H1 (cell line): ENCODE data around the gene ACBD4. TPM values are rescaled to one million over a fixed set of nuclear protein-coding genes. Genes with fewer than 3 reads are reported as not detected.

Source experiments
- BACH1 ChIP-seq: IDR thresholded peaks from 2 replicates; pipeline ENCODE4 v1.6.1; 2012; ENCODE audit warnings: low read length, improper control_type of control experiment
- FOSL1 ChIP-seq: IDR thresholded peaks from 2 replicates; pipeline ENCODE4 v1.6.1; 2011; ENCODE audit warnings: mild to moderate bottlenecking, low read depth, low read length, moderate library complexity; ENCODE audit not compliant: insufficient read depth
- HDAC2 ChIP-seq, 2 experiments: fragments of 300-600 bp in 1 of 2; sonication (generic) in 1 of 2; IDR thresholded peaks; 2 replicates each; pipeline ENCODE4 v1.6.1; 2011 to 2012; ENCODE audit warnings: low read depth in 2 of 2, low read length in 2 of 2, mild to moderate bottlenecking in 2 of 2, moderate library complexity in 2 of 2, borderline replicate concordance in 1 of 2, inconsistent platforms in 1 of 2
- KDM4A ChIP-seq: IDR thresholded peaks from one replicate; pipeline ENCODE4 v1.7.1; 2012; ENCODE audit warnings: low read depth, mild to moderate bottlenecking, moderate library complexity, low read length, inconsistent platforms; ENCODE audit not compliant: severe bottlenecking
- KDM5A ChIP-seq: fragments of 200-600 bp; IDR thresholded peaks from 2 replicates; pipeline ENCODE4 v1.7.1; 2012; ENCODE audit warnings: mild to moderate bottlenecking, low read length, inconsistent platforms, mixed read lengths
- SP2 ChIP-seq: IDR thresholded peaks from 2 replicates; pipeline ENCODE4 v1.6.1; 2012; ENCODE audit warnings: mild to moderate bottlenecking, low read length, inconsistent platforms
- SP4 ChIP-seq: IDR thresholded peaks from 2 replicates; pipeline ENCODE4 v1.6.1; 2012; ENCODE audit warnings: low read length, inconsistent platforms
- TEAD4 ChIP-seq: IDR thresholded peaks from 2 replicates; pipeline ENCODE4 v1.6.1; 2012; ENCODE audit warnings: low read depth, low read length, inconsistent platforms, mixed read lengths
- polyA plus RNA-seq, 7 experiments: library from polyadenylated mRNA; depleted of rRNA in 3 of 7; stranded (reverse) in 5 of 7; unstranded in 2 of 7; fragments of >200 nt in 5 of 7; fragments of 200-250 nt in 2 of 7; gene quantifications; 1 replicate in 5 of 7; 2 replicates in 1 of 7; 4 replicates in 1 of 7; pipeline versions ENCODE4 v1.2.1 to v1.2.3, GENCODE V29; 2011 to 2013; ENCODE audit warnings: missing spikeins in 2 of 7, mixed read lengths in 2 of 7
- total RNA-seq: library from RNA; stranded (reverse); fragmentation: NEBNext Ultra II Directional; extraction: Animal tissue kit (Norgen Biotek cat#: 25700); gene quantifications from 2 replicates; pipeline ENCODE4 v1.2.1, GENCODE V29; 2021

Gene ACBD4
- total and polyA plus RNA-seq, 2 of the 8 experiments (the other 6 are each of a cell fraction or from before 2014, with no cell fraction given), result 7.3 to 10.7 TPM

DNA sequence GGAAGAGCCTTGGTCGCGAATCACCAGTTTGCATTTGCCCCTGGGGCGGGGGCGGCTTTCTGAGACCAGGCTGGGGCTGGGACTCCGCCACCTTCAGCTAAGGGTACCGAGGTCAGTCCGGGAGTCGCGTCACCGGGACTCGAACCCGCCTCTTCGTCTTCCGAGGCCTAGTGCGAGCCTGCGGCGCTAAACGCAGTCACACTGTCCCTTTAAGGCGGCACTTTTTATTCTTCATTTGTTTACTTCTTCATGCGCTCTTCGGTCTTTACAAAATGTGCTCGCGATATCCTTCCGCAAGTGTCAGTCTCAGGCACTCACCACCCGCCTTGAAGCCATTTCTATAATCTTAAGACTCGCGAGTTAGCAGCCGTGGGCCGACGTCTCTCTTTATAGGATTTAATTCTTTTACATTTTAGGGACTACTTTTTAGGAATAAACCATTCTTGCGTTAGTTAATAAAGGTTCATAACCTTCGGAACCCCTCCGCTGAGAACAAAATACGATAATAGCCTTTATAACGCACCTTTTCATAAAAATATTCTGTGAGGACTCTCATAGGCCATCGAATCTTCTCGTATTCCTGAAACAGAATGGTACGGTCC, 12.2 kb downstream of the ACBD4 start (continued):
- TF ChIP-seq KDM5A, result no peak
- TF ChIP-seq SP2, result no peak; the same call in 1 of the 2 replicates
- TF ChIP-seq FOSL1, result no peak
- TF ChIP-seq TEAD4, result peak; percentile 9; the same call in 1 of the 2 replicates
- no peak for TF ChIP-seq BACH1
- peak; percentile 46 to 67; a peak in 1 of 4 replicates for TF ChIP-seq HDAC2 (IDR thresholded peaks at IDR 0.05; ENCODE audit: borderline replicate concordance in 1 of 2, low read depth in 2 of 2, low read length in 2 of 2)
- TF ChIP-seq KDM4A, result no peak
- TF ChIP-seq SP4, result no peak; the same call in 1 of the 2 replicates
